Stimulated activated CD4-positive, alpha-beta T cell treated with anti-CD3 and anti-CD28 coated beads, Interleukin-2, amount 100 ng/mL, for 4 hours (primary cell): ENCODE measurements around the gene DIAPH2.
"Not testable (repeated sequence)": the region's sequence is repeated elsewhere in the genome, so short reads cannot be mapped to it uniquely, and the experiment has no call there.

Experiments
- DNase-seq: peaks from one replicate; pipeline ENCODE4 v3.0.0-alpha.2; 2020; ENCODE audit warnings: low read depth

DIAPH2 gene

GRCh38 chrX:97389761-97390192 lies 705.1 kb downstream of the DIAPH2 start:
- no peak for DNase-seq

GRCh38 chrX:97397371-97397770 lies 712.7 kb downstream of the DIAPH2 start:
- DNase-seq = no peak

- no peak for DNase-seq
These were observed 713.4 kb downstream of the DIAPH2 start for GRCh38 chrX:97398030-97398551.

GRCh38 chrX:97399400-97399799 lies 714.8 kb downstream of the DIAPH2 start:
- DNase-seq = no peak

- no peak for DNase-seq
These were observed 715.9 kb downstream of the DIAPH2 start for GRCh38 chrX:97400492-97400891.

- no peak for DNase-seq
These were observed 716.5 kb downstream of the DIAPH2 start for GRCh38 chrX:97401154-97401553.

GRCh38 chrX:97401586-97402136 lies 717.0 kb downstream of the DIAPH2 start:
- no peak for DNase-seq

GRCh38 chrX:97402333-97402732 lies 717.7 kb downstream of the DIAPH2 start:
- no peak for DNase-seq

GRCh38 chrX:97402903-97403302 lies 718.3 kb downstream of the DIAPH2 start:
- DNase-seq = no peak

- DNase-seq = no peak
These were observed 720.5 kb downstream of the DIAPH2 start for GRCh38 chrX:97405031-97405660.

- DNase-seq = not testable (repeated sequence)
These were observed 725.2 kb downstream of the DIAPH2 start for GRCh38 chrX:97409632-97410415.

- no peak for DNase-seq
These were observed 731.8 kb downstream of the DIAPH2 start for GRCh38 chrX:97416461-97416860.

GRCh38 chrX:97429101-97429500 lies 744.5 kb downstream of the DIAPH2 start:
- no peak for DNase-seq

- DNase-seq = no peak
These were observed 746.6 kb downstream of the DIAPH2 start for GRCh38 chrX:97431281-97431680.

- no peak for DNase-seq
These were observed 761.7 kb downstream of the DIAPH2 start for GRCh38 chrX:97446298-97446882.

GRCh38 chrX:97447306-97447705 lies 762.7 kb downstream of the DIAPH2 start:
- DNase-seq = no peak

- DNase-seq = no peak
These were observed 767.6 kb downstream of the DIAPH2 start for GRCh38 chrX:97452283-97452682.

- DNase-seq = no peak
These were observed 777.1 kb downstream of the DIAPH2 start for GRCh38 chrX:97461763-97462162.

- DNase-seq = no peak
These were observed 786.4 kb downstream of the DIAPH2 start for GRCh38 chrX:97471071-97471470.

- DNase-seq = no peak
These were observed 790.3 kb downstream of the DIAPH2 start for GRCh38 chrX:97474933-97475332.

- no peak for DNase-seq
These were observed 794.7 kb downstream of the DIAPH2 start for GRCh38 chrX:97479106-97479890.

- DNase-seq = no peak
These were observed 796.6 kb downstream of the DIAPH2 start for GRCh38 chrX:97481228-97481627.
